WTC11 (cell line): ENCODE results near the gene ALCAM. TPM values are rescaled to one million over a fixed set of nuclear protein-coding genes. Genes with fewer than 3 reads are reported as not detected.

Source experiments
- ATAC-seq: fragments of 200-7000 bp; cut with Tn5 transposase; 2 replicates; pipeline ENCODE4 v1.10.0; 2021; ENCODE audit warnings: mild to moderate bottlenecking, moderate library complexity
- CTCF ChIA-PET: fragments of 300-600 bp; sonication (Branson Sonifier 250); formaldehyde crosslinking; loops from one replicate; lab custom pipeline; 2021; ENCODE audit warnings: antibody characterized with exemption; lab: Charles Lee
- POLR2A ChIA-PET: fragments of 350-600 bp; sonication (Branson Sonifier 250); formaldehyde crosslinking; loops from one replicate; lab custom pipeline; 2021; ENCODE audit warnings: antibody characterized with exemption; lab: Charles Lee
- DNase-seq: peaks from one replicate; pipeline ENCODE4 v3.0.0; 2021; ENCODE audit warnings: low spot score
- H3K27ac Mint-ChIP-seq: 2 replicates; pipeline ENCODE4 v1.8.0; 2021; ENCODE audit warnings: mixed read lengths
- H3K27me3 Mint-ChIP-seq: 2 replicates; pipeline ENCODE4 v1.8.0; 2021; ENCODE audit warnings: low read depth, mild to moderate bottlenecking, moderate library complexity, mixed read lengths
- H3K36me3 Mint-ChIP-seq: 2 replicates; pipeline ENCODE4 v1.8.0; 2021; ENCODE audit warnings: mixed read lengths
- H3K4me1 Mint-ChIP-seq: 2 replicates; pipeline ENCODE4 v1.8.0; 2022; ENCODE audit warnings: mixed read lengths
- H3K4me3 Mint-ChIP-seq: 2 replicates; pipeline ENCODE4 v1.8.0; 2021; ENCODE audit warnings: mild to moderate bottlenecking, moderate library complexity, mixed read lengths
- H3K9me3 Mint-ChIP-seq: 2 replicates; pipeline ENCODE4 v1.8.0; 2021; ENCODE audit warnings: mixed read lengths
- CREM ChIP-seq: sonication (generic); formaldehyde crosslinking; IDR thresholded peaks from 2 replicates; pipeline ENCODE4 v1.8.1; 2022; ENCODE audit warnings: mild to moderate bottlenecking, missing genetic modification reagents, moderate library complexity
- E2F1 ChIP-seq: sonication (generic); formaldehyde crosslinking; IDR thresholded peaks from 2 replicates; pipeline ENCODE4 v1.8.0; 2022; ENCODE audit warnings: mild to moderate bottlenecking, missing genetic modification reagents
- FOXP1 ChIP-seq: sonication (generic); formaldehyde crosslinking; IDR thresholded peaks from 2 replicates; pipeline ENCODE4 v1.8.0; 2022; ENCODE audit warnings: missing genetic modification reagents, mild to moderate bottlenecking, moderate library complexity, borderline replicate concordance
- FOXP4 ChIP-seq: sonication (generic); formaldehyde crosslinking; IDR thresholded peaks from 2 replicates; pipeline ENCODE4 v1.8.0; 2022; ENCODE audit warnings: mild to moderate bottlenecking, missing genetic modification reagents
- GABPB1 ChIP-seq: sonication (generic); formaldehyde crosslinking; IDR thresholded peaks from 2 replicates; pipeline ENCODE4 v1.8.1; 2023; ENCODE audit warnings: mild to moderate bottlenecking, missing genetic modification reagents
- GTF2I ChIP-seq: fragments of 250-450 bp; sonication (Bioruptor Pico); conservative IDR thresholded peaks from 2 replicates; pipeline ENCODE4 v1.4.0; 2021; ENCODE audit warnings: mild to moderate bottlenecking
- HMGA2 ChIP-seq: fragments of 250-450 bp; sonication (Bioruptor Pico); IDR thresholded peaks from 2 replicates; pipeline ENCODE4 v1.4.0; 2021; ENCODE audit warnings: mild to moderate bottlenecking, moderate library complexity
- KAT7 ChIP-seq: sonication (generic); formaldehyde crosslinking; IDR thresholded peaks from 2 replicates; pipeline ENCODE4 v1.8.1; 2023; ENCODE audit warnings: missing genetic modification reagents, mild to moderate bottlenecking, borderline replicate concordance
- NR3C1 ChIP-seq: sonication (generic); formaldehyde crosslinking; conservative IDR thresholded peaks from 2 replicates; pipeline ENCODE4 v1.8.1; 2023; ENCODE audit warnings: low read depth, mild to moderate bottlenecking, missing genetic modification reagents
- RORB ChIP-seq: fragments of 250-450 bp; sonication (Bioruptor Pico); IDR thresholded peaks from 2 replicates; pipeline ENCODE4 v1.9.0; 2021; ENCODE audit warnings: mild to moderate bottlenecking
- SOX15 ChIP-seq: fragments of 250-450 bp; sonication (Bioruptor Pico); IDR thresholded peaks from 2 replicates; pipeline ENCODE4 v1.9.0; 2021; ENCODE audit warnings: mild to moderate bottlenecking
- TEAD4 ChIP-seq: sonication (generic); formaldehyde crosslinking; IDR thresholded peaks from 2 replicates; pipeline ENCODE4 v1.8.0; 2022; ENCODE audit warnings: mild to moderate bottlenecking, missing genetic modification reagents
- TP53 ChIP-seq: sonication (generic); formaldehyde crosslinking; IDR thresholded peaks from 2 replicates; pipeline ENCODE4 v1.8.1; 2023; ENCODE audit warnings: mild to moderate bottlenecking, missing genetic modification reagents
- USF1 ChIP-seq: sonication (generic); formaldehyde crosslinking; IDR thresholded peaks from 2 replicates; pipeline ENCODE4 v1.8.0; 2022; ENCODE audit warnings: mild to moderate bottlenecking, missing genetic modification reagents
- ZNF121 ChIP-seq: sonication (generic); formaldehyde crosslinking; IDR thresholded peaks from 2 replicates; pipeline ENCODE4 v1.8.0; 2023; ENCODE audit warnings: missing genetic modification reagents
- ZNF138 ChIP-seq: sonication (generic); formaldehyde crosslinking; conservative IDR thresholded peaks from 2 replicates; pipeline ENCODE4 v1.8.1; 2022; ENCODE audit warnings: mild to moderate bottlenecking, moderate library complexity, missing genetic modification reagents
- ZNF317 ChIP-seq: sonication (generic); formaldehyde crosslinking; IDR thresholded peaks from 2 replicates; pipeline ENCODE4 v1.8.1; 2023; ENCODE audit warnings: low read depth, mild to moderate bottlenecking, moderate library complexity, missing genetic modification reagents, borderline replicate concordance
- ZNF396 ChIP-seq: fragments of 250-450 bp; sonication (Bioruptor Pico); IDR thresholded peaks from 2 replicates; pipeline ENCODE4 v1.8.0; 2021; ENCODE audit warnings: mild to moderate bottlenecking, moderate library complexity, borderline replicate concordance
- ZNF423 ChIP-seq: fragments of 250-450 bp; sonication (Bioruptor Pico); IDR thresholded peaks from 2 replicates; pipeline ENCODE4 v2.1.2; 2022; ENCODE audit warnings: mild to moderate bottlenecking, moderate library complexity
- ZNF425 ChIP-seq: fragments of 250-450 bp; sonication (Bioruptor Pico); conservative IDR thresholded peaks from 2 replicates; pipeline ENCODE4 v1.9.0; 2021; ENCODE audit warnings: mild to moderate bottlenecking
- ZNF512 ChIP-seq: sonication (generic); formaldehyde crosslinking; IDR thresholded peaks from 2 replicates; pipeline ENCODE4 v1.8.1; 2022; ENCODE audit warnings: missing genetic modification reagents, borderline replicate concordance
- ZNF671 ChIP-seq: fragments of 250-450 bp; sonication (Bioruptor Pico); IDR thresholded peaks from 2 replicates; pipeline ENCODE4 v1.8.0; 2021; ENCODE audit warnings: mild to moderate bottlenecking
- total RNA-seq: library from RNA; stranded (reverse); gene quantifications from 3 replicates; pipeline ENCODE4 v1.2.3, GENCODE V29; 2021
- TF ChIP-seq, protein P1 (sequence below): sonication (generic); formaldehyde crosslinking; IDR thresholded peaks from 2 replicates; pipeline ENCODE4 v1.8.1; 2023; ENCODE audit warnings: mild to moderate bottlenecking, missing genetic modification reagents, moderate library complexity
- TF ChIP-seq, protein P2 (sequence below): sonication (generic); formaldehyde crosslinking; IDR thresholded peaks from 2 replicates; pipeline ENCODE4 v1.8.1; 2022; ENCODE audit warnings: mild to moderate bottlenecking, missing genetic modification reagents, moderate library complexity, borderline replicate concordance
- TF ChIP-seq, protein P3 (sequence below): sonication (generic); formaldehyde crosslinking; IDR thresholded peaks from 2 replicates; pipeline ENCODE4 v1.8.1; 2023; ENCODE audit warnings: mild to moderate bottlenecking, missing genetic modification reagents, moderate library complexity

ALCAM gene
- total RNA-seq, 1 experiment from 2014 or later, result 30.7 TPM

- ChIA-PET POLR2A (no interaction called here), CTCF (no interaction called here)
- H3K4me3 Mint-ChIP-seq, result no peak overlapping the region
- peaks cover 26% of the 10 kb centered on the region for H3K9me3 Mint-ChIP-seq
- H3K27ac Mint-ChIP-seq, result no peak overlapping the region
- no peak for DNase-seq
- H3K27me3 Mint-ChIP-seq, result no peaks in the 10 kb centered on the region
- peaks cover 6% of the 10 kb centered on the region; the same call in 1 of the 2 replicates for H3K36me3 Mint-ChIP-seq
- TF ChIP-seq USF1 (CRISPR knock-in tag) (no peak), ZNF671 (CRISPR knock-in tag) (no peak), GABPB1 (CRISPR knock-in tag) (no peak), ZNF317 (no peak), E2F1 (CRISPR knock-in tag) (no peak), CREM (no peak), KAT7 (CRISPR knock-in tag) (no peak), TP53 (CRISPR knock-in tag) (no peak), GTF2I (CRISPR knock-in tag) (no peak), ZNF121 (CRISPR knock-in tag) (no peak), ZNF425 (no peak), NR3C1 (no peak), FOXP4 (no peak), ZNF423 (no peak), ZNF396 (no peak)
- TF ChIP-seq, protein P1, sequence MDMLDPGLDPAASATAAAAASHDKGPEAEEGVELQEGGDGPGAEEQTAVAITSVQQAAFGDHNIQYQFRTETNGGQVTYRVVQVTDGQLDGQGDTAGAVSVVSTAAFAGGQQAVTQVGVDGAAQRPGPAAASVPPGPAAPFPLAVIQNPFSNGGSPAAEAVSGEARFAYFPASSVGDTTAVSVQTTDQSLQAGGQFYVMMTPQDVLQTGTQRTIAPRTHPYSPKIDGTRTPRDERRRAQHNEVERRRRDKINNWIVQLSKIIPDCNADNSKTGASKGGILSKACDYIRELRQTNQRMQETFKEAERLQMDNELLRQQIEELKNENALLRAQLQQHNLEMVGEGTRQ (CRISPR knock-in tag), result no peak
- H3K4me1 Mint-ChIP-seq, result 0 out of 2 replicates have a peak, but pooled peaks cover 2% of the 10 kb centered on the region
- no peak for ATAC-seq
These were observed 231.5 kb downstream of the ALCAM start for GRCh38 chr3:105598042-105598796.

DNA sequence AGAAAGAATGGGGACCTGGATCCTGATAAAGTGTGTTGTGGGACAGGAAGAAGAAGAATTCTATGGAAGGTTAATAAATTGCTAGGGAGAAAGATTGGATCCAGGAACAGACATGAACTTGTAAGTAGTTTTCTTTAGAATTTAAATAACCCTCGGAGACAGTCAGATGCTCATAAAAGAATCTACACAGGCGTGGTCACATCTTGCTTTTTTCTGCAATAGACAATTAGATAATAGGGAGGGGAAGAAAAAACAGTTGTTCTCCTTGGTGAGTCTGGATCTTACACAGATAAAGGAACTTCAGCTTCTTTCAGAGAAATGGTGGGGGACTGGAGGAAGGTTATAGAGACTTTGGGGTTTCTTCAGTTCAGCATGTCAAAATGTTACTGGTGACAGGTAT is 232.6 kb downstream of the ALCAM start:
- 0 out of 2 replicates have a peak, but pooled peaks cover 2% of the 10 kb centered on the region for H3K4me1 Mint-ChIP-seq
- no peaks in the 10 kb centered on the region for H3K27me3 Mint-ChIP-seq
- CTCF ChIA-PET, result no interaction called here
- H3K4me3 Mint-ChIP-seq, result no peak overlapping the region
- peaks cover 6% of the 10 kb centered on the region; the same call in 1 of the 2 replicates for H3K36me3 Mint-ChIP-seq
- peaks cover 29% of the 10 kb centered on the region for H3K9me3 Mint-ChIP-seq
- H3K27ac Mint-ChIP-seq, result no peak overlapping the region
- DNase-seq, result no peak
- no peak for ATAC-seq
- POLR2A ChIA-PET, result no interaction called here
- TF ChIP-seq TEAD4 (CRISPR knock-in tag) (no peak), RORB (CRISPR knock-in tag) (no peak), ZNF512 (no peak), ZNF138 (CRISPR knock-in tag) (no peak), SOX15 (CRISPR knock-in tag) (no peak), HMGA2 (CRISPR knock-in tag) (no peak), FOXP1 (no peak), E2F1 (CRISPR knock-in tag) (no peak)
- TF ChIP-seq, protein P2, sequence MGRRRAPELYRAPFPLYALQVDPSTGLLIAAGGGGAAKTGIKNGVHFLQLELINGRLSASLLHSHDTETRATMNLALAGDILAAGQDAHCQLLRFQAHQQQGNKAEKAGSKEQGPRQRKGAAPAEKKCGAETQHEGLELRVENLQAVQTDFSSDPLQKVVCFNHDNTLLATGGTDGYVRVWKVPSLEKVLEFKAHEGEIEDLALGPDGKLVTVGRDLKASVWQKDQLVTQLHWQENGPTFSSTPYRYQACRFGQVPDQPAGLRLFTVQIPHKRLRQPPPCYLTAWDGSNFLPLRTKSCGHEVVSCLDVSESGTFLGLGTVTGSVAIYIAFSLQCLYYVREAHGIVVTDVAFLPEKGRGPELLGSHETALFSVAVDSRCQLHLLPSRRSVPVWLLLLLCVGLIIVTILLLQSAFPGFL (CRISPR knock-in tag), result no peak
- TF ChIP-seq, protein P3, sequence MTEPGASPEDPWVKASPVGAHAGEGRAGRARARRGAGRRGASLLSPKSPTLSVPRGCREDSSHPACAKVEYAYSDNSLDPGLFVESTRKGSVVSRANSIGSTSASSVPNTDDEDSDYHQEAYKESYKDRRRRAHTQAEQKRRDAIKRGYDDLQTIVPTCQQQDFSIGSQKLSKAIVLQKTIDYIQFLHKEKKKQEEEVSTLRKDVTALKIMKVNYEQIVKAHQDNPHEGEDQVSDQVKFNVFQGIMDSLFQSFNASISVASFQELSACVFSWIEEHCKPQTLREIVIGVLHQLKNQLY (CRISPR knock-in tag), result no peak
